HTR-8/SVneo (cell line): ENCODE data around the gene SECTM1.

Experiments
- DNase-seq: peaks from one replicate; pipeline ENCODE4 v3.0.0; 2011; ENCODE audit warnings: low spot score, mixed read lengths; ENCODE audit not compliant: insufficient read length
- FAIRE-seq: peaks from 2 replicates; lab custom pipeline; 2011; peaks lifted over from hg19 to GRCh38; lab: Jason Lieb, UNC

SECTM1 gene

DNA sequence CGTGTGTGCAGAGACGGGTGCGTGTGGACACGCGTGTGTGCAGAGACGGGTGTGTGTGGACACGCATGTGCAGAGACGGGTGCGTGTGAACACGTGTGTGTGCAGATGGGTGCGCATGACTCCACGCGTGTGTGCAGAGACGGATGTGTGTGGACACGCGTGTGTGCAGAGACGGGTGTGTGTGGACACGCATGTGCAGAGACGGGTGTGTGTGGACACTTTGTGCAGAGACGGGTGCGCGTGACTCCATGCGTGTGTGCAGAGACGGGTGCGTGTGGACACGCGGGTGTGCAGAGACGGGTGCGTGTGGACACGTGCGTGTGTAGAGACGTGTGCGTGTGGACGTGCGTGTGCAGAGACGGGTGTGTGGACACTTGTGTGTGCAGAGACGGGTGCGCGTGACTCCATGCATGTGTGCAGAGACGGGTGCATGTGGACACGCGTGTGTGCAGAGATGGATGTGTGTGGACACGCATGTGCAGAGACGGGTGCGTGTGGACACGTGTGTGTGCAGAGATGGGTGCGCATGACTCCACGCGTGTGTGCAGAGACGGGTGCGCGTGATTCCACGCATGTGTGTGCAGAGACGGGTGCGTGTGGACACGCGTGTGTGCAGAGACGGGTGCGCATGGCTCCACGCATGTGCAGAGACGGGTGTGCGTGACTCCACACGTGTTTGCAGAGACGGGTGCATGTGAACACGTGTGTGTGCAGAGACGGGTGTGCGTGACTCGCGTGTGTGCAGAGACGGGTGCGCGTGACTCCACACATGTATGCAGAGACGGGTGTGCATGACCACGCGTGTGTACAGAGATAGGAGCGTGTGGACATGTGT lies 14.6 kb downstream of the SECTM1 start:
- FAIRE-seq: peak; percentile 91

DNA sequence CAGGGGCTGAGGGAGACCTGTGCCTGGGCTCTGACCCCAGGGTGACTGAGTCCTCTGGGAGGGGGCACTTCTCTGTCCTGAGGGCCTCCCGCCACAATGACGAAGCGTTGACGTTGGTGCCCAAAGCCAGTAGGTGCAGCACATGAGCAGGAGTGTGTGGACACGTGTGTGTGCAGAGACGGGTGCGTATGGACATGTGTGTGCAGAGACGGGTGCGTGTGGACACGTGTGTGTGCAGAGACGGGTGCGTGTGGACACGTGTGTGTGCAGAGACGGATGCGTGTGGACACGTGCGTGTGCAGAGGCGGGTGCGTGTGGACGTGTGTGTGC lies 15.4 kb downstream of the SECTM1 start:
- FAIRE-seq: no peak

More for the DNA sequence above, 14.6 kb downstream of the SECTM1 start:
- no peak for DNase-seq

DNA sequence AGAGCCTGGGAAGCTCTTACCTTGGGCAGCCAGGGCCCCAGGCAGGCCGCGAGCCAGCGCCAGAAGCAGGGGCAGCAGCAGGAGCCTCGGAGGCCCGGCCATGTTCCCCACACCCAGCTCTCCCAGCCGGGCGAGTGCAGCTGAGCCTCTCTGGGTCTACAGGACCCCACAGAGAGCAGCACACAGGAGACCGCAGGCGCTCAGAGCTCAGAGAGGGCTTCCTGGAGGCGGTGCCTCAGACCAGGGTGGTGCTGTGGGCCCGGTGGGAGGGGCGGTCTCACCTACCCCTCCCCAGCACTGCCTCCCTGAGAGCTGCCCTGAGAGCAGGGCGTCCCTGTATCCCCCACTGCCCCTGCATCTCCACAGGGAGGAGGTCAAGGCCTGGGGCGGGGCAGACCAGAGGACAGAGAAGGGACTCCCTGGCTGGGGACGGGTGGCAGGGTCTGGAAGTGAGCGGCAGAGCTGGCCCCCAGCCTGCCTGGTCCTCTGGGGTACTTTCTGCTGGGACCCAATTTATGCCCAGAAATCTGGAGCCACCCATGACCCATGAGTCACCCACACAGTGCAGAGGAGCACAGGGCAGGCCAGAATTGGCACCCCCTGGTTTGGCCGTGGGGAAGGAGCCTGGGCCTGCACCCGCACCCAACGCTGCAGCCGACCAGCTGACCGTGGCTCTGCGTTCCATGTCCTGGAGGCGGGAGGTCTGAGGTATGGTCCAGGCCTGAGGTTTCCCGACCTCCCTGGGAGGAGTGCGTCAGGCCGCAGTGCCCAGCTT lies 16.0 kb downstream of the SECTM1 start, which contains the start of gene CD7:
TSS of gene CD7 (minus strand) at position 215 of the 775 bp plus-strand sequence. CDS start at position 102, 113 bp downstream.
- DNase-seq (no peak), FAIRE-seq (no peak)

More for the DNA sequence above, 15.4 kb downstream of the SECTM1 start:
- no peak for DNase-seq

DNA sequence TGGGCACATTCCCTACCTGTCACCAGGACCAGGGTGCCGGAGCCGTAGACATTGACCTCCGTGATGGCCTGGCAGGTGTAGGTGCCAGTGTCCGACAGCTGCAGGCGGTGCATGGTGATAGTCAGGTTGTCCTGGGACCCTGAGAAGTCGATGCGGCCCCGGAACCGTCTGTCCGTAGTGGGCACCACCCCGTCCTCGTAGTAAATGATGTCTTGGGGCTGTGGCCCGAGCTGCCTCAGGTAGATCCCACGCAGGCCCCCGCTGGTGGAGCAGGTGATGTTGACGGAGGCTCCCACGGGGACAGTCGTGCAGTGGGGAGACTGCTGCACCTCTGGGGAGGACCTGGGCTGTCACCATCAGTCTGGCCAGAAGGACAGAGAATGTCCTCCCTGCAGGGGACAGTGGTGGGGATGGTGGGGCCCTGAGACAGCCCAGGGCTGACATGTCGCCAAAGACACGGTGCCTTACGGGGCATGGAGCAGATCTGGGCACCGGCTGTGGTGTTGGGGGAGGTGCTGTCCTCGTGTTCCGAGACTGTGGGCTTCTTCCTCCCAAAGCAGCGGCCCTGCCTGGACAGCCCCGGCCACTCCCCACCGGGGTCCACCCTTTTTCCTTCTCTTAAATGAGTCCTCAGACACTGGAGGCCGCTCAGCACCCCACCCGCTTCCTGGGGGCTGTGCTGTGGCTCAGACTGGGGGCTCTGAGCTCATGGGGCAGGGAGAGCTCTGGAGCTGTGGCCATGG lies 16.7 kb downstream of the SECTM1 start:
- no peak for DNase-seq
- no peak for FAIRE-seq

DNA sequence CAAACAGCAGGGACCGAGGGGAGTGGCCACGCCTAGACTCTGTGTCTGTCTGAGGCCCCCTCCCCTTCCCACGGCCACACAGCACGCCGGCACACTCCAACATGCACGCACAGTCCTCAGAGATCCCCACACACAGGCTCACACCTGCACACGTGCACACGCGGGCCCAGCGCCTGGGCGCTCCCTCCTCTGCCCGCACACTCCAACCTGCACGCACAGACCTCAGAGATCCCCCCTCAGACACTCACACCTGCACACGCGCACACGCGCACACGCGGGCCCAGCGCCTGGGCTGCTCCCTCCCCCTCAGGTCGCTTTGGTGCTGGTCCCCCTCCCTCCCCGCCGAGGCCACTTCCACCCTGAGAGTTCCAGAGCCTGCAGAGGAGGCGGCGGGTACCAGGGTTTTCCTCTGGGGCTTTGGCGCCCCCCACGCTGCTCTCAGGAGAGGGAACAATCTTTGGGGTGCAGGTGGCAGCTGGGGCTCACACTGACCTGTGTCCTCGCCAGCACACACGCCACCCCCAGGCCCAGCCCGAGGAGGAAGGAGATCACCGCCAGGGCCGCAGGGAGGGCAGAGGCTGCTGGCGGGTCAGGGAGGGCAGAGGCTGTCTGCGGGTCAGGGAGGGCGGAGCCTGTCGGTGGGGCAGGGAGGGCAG lies 17.7 kb downstream of the SECTM1 start:
- no peak for FAIRE-seq

DNA sequence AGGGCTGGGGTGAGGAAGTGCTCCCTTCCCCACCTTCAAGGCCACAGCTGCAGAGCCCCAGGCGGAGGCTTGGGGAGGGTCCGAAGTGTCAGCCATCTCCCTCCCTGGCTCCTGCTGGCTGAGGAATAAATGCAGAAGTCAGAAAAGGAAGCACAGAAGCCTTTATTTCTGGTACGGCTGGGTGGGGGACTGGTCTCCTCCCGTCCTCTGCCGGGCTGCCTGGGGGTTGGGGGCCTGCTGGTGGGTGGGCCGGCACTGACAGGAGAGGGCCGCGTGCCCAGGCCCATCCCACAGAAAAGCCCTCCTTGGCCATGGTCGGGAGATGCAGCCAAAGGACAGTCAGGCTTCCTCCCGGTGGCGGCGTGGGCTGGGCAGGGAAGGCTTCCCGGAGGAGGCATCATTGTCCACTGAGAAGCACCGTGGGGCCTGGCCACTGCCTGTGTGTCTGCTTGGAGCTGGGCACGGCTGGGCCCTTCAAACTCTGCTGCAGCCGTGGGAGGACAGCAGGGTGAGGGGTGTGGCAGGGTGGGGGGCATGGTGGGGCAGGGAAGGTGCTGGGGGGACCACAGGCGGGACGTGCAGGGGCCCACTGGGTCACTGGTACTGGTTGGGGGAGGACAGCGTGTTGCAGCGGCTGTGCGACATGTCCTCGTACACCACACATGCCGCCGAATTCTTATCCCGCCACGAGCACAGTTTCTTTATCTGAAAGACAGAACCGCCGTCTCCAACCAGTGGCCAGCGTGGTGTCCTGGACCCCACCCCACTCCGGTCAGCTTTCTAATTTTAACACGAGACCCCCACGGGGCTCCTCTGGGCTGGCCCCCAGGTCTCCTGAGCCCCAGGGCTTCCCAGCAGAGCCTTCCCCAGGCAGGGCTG lies 18.6 kb downstream of the SECTM1 start:
- FAIRE-seq (no peak), DNase-seq (no peak)

More for the DNA sequence above, 17.7 kb downstream of the SECTM1 start:
- DNase-seq: no peak

DNA sequence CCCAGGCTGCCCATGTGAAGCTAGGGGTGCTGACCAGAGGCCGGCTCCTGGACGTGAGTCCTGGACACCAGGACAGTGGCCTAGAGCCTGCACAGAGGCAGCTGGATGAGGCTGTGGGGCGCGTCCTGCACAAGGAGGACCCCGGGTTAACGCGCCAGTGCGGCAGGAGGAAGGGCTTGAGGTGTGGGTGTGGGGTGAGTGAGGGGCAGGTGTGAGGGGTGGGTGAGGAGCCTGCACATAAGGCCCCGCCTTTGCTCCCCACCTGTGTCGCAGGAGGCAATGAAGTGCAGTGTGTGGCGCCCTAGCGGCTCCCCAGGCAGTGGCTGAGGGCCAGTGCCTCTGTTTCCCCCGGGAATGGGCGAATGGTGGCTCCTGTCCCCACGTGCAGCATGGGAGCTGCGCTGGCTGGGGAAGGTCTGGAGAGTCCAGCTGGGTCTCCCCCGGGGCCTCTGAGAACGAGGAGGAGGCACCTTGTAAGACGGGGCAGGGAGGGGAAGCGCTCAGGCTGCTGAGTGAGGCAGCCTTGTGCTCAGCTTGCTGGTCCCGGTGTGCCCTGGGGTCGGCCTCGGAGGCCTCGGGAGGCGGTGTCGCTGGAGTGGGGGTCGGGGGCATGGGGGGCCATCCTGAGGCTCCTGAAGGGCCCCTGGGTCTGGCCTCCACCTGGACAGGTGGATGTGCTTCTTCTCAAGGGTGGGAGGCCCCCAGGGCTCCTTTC lies 19.4 kb downstream of the SECTM1 start:
- FAIRE-seq (no peak), DNase-seq (no peak)

DNA sequence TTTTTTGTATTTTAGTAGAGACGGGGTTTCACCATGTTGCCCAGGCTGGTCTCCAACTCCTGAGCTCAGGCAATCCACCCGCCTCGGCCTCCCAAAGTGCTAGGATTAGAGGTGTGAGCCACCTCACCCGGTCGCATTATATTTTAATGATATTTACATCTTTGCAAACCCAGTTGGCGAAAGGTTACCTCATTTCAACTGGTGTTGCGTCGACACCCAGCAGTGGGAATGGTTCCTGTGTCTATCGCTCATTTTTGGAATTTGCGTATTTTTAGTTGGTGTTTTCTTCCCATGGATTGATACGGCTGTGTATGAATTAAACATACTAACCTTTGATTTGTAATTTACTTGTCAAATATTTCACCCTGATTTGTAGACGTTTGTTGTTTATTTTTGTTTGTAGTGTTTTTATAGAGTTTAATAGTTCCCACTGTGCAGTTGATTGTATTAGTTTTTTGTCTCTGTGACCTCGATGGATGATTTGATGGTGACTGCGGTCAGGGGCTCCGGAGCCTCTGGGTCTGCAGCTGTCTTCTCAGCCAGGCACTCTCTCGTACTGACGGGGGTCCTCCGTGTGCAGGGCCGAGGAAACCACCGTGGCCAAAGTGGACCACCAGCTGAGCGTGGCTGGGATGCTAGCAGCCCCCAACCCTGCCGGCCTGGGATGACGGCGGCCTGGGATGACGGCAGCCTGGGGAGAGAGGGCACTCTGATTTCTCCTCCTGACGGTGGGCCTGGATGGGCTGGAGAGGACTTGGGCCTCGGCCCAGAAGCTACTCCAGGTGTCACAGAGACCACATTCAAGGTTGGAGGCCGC lies 20.2 kb downstream of the SECTM1 start:
- DNase-seq (no peak), FAIRE-seq (no peak)

DNA sequence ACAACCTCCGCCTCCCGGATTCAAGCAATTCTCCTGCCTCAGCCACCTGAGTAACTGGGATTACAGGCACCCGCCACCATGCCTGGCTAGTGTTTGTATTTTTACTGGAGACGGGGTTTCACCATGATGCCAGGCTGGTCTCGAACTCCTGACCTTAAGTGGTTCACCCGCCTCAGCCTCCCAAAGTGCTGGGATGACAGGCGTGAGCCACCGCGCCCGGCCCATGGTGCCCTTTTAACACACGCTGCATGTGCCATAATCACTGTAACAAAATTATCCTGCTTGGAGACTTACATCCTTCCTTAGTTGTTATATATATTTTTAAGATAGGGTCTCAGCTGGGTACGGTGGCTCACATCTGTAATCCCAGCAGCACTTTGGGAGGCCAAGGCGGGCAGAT lies 21.6 kb downstream of the SECTM1 start:
- no peak for DNase-seq
- FAIRE-seq: no peak

DNA sequence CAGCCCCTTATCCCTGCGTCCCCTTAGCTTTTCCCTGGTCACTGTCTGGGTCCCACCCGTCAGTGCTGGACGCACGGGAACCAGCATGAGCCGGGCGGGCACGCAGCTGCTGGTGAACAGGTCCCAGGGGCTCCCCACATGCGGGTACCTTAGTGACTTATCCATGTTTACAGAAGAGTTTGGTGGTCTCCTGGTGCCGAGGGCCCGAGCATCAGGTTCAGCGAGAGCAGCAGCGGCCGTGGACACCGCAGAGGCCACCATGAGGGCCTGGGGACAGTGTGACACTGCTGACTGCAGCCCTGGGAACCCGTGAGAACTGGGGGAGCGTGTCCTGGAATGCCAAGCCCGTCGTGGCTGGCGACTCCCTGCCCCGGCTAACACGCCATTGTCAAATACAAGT lies 22.7 kb downstream of the SECTM1 start:
- no peak for DNase-seq
- FAIRE-seq: no peak

DNA sequence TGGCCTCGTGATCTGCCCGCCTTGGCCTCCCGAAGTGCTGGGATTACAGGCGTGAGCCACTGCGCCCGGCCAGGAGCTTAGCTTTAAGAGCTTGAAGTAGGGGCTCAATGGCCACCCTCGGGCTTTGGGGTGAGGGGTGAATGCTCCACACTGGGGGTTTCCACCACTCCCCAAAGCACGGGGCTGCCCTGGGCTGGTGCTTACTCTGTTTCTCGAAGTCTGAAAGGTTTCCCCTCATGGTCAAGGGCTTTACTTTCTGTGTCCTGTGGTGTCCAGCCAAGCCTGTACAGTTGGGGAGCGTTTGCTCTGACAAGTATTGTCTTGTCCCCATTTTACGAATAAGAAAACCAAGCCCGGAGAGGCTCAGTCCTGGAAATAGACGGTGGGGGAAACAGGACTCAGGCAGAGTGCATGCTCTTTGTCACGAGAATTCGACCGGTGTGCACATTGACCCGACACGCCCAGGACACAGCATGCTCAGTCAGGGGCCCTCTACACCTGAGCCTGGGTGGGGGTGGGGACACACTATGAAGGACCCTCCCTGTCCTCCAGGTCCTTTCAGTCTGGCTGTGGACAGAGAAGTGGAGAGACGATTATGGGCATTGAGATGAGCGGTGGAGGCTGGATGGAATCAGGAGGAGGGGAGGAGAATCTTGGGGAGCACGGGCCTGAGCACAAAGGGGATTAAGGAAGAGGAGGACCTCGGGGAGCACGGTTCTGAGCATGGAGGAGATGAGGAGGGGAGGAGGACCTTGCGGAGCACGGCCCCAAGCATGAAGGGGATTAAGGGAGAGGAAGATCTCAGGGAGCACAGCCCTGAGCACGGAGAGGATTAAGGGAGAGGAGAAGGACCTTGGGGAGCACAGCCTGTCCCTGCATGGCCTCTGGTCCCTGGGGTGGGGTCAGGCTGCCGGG lies 23.7 kb downstream of the SECTM1 start:
- no peak for FAIRE-seq
- DNase-seq: no peak

DNA sequence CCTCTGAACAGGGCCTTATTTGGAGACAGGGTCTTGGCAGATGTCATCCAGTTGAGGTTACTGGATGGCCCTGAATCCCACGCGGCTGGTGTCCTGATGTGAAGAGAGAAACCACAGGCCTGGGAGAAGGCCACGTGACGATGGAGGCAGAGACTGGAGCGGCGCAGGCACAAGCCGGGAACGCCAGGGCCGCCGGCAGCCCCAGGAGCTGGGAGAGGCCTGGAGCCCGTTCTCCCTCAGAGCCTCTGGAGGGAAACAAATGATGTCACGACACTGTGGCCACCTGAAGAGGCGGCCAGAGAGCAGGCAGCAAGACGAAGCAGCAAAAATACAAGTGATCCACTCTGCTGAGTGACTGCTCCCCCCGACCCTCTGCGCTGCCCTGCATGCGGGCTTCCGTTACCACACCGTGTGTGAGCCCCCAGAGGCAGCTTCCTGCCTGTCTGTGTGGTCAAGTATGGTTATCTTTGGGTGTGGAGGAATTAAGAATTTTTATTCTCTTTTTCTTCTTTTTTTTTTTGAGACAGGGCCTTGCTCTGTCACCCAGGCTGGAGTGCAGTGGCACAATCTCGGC lies 27.8 kb downstream of the SECTM1 start:
- FAIRE-seq: no peak
- DNase-seq: no peak

DNA sequence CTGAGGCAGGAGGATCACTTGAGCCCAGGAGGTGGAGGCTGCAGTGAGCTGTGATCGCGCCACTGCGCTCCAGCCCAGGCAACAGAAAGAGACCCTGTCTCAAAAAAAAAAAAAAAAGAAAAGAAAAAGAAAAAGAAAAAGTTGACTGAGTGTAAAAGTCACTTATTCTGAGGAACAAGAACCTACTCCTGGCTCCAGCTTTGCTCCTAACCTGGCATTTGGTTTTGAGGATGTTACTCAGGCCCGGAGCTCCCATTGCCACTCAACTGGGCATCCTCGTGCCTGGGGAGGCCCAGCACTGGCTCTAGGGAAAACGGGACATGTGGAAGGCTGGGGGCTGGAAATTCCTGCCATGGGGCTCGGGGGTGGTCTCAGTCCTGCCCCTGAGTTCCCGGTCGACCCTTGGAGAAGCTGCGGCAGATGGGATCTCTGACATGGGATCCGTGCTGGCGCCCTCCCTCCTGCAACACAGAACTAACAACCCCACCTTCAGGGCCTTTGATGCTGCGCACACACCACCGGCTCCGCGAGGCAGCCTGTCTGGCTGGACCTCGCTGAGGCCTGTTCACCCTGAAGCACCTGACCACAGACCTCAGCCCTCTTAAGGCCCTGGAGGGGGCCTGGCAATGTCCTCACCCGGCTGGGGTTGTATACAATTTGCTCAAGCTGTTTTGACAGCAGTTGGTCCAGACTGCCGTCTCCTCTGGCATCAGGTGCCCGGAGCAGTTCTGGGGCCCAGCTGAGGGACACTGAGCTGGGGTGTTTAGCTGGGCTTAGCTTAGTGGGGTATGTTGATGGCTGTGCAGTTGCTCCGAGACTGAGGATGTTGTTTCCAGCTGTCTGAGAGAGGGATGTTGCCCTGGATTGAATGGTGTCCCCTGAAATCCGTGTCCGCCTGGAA lies 28.5 kb downstream of the SECTM1 start:
- FAIRE-seq (no peak), DNase-seq (no peak)

DNA sequence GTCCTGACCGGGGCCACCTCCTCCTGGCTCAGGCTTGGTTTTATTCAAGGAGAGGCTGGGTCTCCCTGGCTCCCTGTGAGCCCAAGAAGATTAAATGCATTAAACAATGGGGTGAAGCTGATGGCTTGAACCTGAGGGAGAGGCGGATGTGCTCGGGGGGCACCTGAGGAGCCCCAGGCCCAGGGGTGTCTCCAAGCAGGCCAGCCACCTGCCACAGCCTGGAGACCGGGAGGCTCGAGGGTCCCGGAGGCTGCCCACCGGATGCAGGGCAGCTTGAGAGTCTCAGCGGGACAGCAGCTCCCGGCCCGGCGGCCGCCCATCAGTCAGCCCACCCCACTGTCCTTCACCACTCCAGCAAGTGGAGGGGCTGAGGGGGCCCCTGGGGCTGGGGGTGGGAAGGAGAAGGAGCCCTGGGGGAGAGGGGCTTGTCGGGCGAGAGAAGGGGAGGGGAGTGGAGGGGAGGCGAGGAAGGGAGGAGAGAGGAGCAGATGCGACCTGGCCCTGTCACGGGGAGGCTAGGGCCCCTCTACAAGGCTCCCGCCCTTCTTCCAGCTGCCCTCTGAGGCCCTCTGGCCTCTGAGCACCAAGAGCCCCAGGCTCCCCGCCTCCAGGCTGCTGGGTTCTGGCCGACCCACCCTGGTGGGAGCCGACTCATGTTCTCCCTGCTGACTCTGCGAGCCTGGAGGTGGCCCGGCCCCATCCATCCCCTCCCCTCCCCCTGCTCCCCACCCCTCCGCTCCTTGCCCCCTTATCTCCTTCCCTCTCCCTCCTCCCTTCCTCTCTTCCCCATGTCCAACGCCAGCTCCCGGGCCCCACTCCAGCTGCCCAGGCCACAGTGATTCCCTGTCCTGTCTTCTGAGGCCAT lies 29.4 kb downstream of the SECTM1 start:
- no peak for DNase-seq
- no peak for FAIRE-seq
